ENCODE data around the gene PDIA6.

- no peak for TF ChIP-seq CTCF (IDR thresholded peaks at IDR 0.05)
- no peak for TF ChIP-seq EZH2 (IDR thresholded peaks at IDR 0.05; ENCODE audit: borderline replicate concordance, insufficient read depth, low read depth, low read length, poor library complexity, severe bottlenecking)
These were observed 1.6 kb upstream of the PDIA6 start for GRCh38 chr2:10814142-10814541.

Data from B cell (primary cell).